Tibial nerve (tissue), 3 donors: ENCODE data around the gene RCC2.
"Not testable (repeated sequence)": the region's sequence is repeated elsewhere in the genome, so short reads cannot be mapped to it uniquely, and the experiment has no call there.

Experiments used
- CTCF ChIP-seq, 5 experiments: fragments of 200-600 bp in 3 of 5; fragments of 450-650 bp in 2 of 5; sonication (generic) in 3 of 5; IDR thresholded peaks; one replicate each; pipeline ENCODE4 v1.5.1; 2016 to 2019; ENCODE audit warnings: antibody characterized with exemption in 5 of 5, mild to moderate bottlenecking in 3 of 5, moderate library complexity in 2 of 5
- POLR2A ChIP-seq, 2 donors: fragments of 450-650 bp; IDR thresholded peaks; one replicate each; pipeline ENCODE4 v1.6.1; 2017; ENCODE audit warnings: antibody characterized with exemption in 2 of 2, mild to moderate bottlenecking in 2 of 2, moderate library complexity in 2 of 2

GRCh38 chr1:17407786-17408514, 31.5 kb downstream of the RCC2 start:
- not testable (repeated sequence) for TF ChIP-seq CTCF, POLR2A (IDR thresholded peaks at IDR 0.05)
